Forelimb muscle (tissue), 1 donor: ENCODE measurements around the gene MAP3K5. TPM values are rescaled to one million over a fixed set of nuclear protein-coding genes. Genes with fewer than 3 reads are reported as not detected.
"Not testable (repeated sequence)": the region's sequence is repeated elsewhere in the genome, so short reads cannot be mapped to it uniquely, and the experiment has no call there.

Experiments used
- DNase-seq: peaks from one replicate; pipeline ENCODE4 v3.0.0-alpha.2; 2013; ENCODE audit warnings: low read depth
- polyA plus RNA-seq: library from polyadenylated mRNA; unstranded; fragments of 120-200 nt; gene quantifications from one replicate; pipeline ENCODE4 v1.2.1, GENCODE V29; 2013; ENCODE audit not compliant: insufficient read length

MAP3K5 gene
- polyA plus RNA-seq, 1 donor, result 3.2 TPM

DNA sequence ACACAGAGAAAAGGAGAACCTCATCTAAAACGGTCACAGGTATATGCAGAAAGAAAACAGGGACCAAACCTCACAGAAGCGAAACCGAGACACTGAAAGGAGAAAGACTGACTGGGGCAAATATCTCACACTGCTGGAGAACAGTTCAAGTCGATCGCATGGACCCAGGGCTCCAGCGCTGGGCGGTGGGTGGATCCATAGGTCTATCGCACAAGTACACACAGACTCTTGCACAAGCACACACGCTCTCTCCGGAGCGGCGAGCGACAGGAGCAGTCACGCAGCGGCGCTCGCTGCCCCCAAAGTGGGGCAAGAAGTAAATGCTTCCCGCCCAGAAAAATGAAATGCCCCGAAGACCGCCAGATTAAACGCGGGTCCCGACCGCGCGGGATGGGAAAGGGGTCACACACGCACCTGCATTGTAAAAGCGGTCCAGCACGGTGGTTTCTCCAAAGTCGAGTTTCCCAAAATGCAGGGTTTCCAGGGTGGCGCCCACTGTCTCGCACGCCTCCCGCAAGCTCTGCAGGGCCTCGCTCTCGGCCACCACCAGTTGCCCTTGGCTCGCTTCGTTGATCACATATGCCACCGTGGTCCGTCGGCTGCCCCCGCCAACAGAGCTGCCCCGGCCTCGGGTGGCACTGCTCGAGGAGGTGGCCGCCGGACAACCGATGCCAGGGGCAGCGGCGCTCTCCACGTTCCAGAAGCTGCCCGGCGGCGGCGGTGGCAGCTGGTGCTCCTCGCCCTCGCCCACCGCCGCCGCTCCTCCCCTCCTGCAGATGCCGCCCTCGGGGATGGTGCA, 782 bp downstream of the MAP3K5 start:
- DNase-seq, result no peak

DNA sequence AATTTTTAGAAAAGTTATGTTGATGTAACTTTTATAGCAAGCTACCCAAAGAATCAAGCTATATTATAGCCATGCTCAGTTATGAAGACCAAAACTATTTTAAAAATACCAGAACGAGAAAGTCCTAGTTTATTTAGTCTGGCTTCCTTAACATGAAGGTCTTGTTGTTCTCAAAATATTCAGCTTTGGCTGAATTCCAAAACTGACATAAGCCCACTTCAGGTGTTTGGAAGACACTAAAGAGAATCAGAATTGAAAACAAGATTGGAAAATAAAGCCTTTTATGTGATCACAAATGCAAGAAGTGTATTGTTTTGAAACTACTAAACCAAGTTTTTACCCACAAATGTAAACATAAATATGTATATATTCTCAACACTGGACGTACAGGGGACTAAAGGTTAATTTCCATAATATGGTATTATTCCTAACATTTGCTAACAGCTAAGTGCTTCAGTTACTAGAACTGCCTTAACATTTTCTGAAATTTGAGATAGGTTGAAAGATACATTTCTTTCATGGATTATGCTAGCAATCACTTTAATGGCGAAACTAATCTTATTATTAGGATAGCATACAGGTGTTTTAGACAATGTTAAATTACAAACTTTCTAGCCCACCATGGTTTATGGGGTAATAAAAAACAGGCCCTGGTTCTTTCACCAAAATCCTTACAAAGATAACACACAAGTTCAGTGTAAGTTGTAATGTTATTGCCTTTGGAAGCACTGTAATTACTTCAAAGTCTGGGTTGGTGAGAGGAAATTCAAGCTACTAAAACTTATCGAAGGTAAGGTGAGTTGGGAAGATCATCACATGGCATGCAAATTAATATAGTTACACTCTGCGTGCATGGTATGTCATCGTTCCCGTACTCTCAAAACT, 1.6 kb downstream of the MAP3K5 start:
- no peak for DNase-seq

DNA sequence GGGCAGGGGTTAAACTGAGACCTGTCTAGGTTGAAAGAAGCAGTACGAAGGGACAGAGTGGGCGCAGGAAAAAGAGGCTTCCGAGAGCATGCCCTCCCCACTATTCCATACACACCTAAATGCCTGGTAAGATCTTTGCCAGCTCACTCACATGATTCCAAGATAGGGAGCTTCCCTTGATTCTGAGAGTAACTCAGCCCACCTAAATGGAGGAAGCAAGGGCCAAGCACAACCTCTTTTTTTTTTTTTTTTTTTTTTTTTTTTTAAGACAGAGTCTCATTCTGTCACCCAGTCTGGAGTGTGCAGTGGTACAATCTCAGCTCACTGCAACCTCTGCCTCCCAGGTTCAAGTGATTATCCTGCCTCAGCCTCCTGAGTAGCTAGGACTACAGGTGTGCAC, 2.8 kb downstream of the MAP3K5 start:
- DNase-seq, result not testable (repeated sequence)

DNA sequence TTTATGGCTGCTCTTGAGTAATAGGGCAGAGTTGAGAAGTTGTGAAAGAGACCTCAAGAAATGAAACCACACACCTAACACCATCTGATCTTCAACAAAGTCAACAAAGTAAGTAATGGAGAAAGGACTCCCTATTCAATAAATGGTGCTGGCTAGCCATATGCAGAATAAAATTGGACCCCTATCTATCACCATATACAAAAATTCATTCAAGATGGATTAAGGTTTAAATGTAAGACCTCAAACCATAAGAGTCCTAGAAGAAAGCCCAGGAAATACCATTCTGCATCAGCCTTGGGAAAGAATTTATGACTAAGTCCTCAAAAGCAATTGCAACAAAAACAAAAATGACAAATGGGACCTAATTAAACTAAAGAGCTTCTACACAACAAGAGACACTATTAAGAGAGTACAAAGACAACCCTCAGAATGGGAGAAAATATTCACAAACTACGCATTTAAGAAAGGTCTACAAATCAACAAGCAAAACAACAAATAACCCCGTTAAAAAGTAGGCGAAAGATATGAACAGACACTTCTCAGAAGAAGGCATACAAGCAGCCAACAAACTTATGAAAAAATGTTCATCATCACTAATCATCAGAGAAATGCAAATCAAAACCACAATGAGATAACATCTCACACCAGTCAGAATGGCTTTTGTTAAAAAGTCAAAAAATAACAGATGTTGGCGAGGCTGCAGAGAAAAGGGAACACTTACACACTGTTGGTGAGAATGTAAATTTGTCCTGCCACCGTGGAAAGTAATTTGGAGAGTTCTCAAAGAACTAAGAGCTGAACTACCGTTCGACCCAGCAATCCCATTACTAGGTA, 4.0 kb downstream of the MAP3K5 start:
- DNase-seq, result no peak

DNA sequence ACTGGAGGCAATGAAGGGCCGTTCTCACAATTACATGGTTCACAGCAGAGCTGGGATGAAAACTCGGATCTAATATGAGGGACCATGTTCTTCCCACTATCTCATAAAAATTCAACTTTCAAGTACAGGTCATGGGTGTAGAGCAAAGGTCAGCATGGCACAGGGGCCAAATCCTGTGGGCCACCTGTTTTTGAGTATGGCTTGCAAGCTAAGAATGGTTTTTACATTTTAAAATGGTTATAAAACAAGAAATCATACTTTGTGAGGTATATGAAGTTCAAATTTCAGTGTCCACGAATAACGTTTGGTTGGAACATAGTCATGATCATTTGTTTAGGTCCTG, 4.6 kb downstream of the MAP3K5 start:
- DNase-seq, result no peak

DNA sequence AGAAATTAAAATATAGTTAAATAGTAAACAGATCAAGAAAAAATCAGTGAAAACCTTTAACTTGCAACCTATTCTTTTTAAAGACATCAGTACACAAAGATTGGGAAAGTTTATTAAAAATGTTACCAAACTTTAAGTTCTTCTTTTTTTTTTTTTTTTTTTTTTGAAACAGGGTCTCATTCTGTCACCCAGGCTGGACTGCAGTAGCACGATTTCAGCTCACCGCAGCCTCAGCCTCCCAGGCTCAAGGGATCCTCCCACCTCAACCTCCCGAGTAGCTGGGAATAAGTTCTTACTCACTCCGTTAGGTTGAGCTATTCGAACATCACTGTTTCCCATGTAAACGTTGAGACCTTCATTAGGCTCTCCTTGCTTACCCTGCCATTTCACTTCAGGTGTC, 5.6 kb downstream of the MAP3K5 start:
- no peak for DNase-seq

DNA sequence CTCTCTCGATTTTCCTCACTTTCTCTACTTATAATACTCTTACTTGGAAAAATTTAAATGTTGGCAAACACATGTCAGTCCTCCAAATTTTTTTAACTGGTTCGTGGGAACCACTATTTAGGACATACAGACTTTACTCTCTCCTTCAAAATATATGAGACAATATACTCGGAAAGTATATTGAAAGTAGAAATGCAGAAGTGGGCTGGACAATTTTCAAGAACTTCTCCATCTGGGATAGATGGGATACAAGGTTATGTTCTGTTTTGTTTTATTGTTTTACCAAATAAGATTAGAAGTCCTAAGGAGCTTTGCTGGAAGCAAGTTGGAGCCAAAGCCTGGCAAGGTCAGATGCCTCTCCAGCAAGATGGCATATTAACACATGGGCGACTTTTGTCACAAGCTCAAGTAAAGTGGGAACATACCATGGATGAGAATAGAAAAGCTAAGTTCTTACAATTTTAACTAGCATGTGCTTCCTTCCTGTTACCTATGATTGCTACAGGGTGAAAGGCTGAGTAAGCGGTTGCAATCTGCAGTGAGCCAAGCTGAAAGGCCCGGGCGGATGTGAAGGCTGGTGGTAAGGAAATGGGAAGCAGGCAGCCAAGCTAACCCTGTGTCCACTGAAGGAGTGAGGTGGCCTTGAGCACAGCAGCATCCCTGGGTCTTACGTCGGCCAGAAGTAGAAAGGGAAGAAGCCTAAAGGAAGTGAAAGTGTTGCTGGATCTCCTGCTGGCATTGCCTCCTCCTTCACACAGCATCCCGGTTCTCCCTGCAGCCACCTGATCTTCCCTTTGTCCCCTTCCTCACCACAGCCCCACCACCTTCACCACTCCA, 7.1 kb downstream of the MAP3K5 start:
- DNase-seq, result no peak

DNA sequence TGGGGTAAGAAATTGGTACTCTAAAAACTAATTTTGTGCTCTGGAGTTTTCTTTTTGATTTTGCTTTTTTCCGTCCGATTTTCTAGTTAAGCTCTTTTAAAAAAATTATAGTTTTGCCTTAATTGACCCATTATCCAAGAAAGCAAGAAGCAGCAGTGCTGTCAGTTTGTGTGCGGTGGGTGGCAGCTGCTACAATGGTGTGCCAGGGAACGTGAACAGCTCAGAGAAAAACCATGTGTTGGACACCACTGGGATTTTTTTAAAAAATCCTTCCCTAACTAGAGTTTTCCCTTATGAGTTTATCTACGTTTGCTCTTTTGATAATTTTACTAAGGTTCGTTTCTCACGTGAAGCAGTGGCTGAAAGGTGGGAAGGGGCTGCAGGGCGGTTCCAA, 8.0 kb downstream of the MAP3K5 start:
- DNase-seq, result no peak

DNA sequence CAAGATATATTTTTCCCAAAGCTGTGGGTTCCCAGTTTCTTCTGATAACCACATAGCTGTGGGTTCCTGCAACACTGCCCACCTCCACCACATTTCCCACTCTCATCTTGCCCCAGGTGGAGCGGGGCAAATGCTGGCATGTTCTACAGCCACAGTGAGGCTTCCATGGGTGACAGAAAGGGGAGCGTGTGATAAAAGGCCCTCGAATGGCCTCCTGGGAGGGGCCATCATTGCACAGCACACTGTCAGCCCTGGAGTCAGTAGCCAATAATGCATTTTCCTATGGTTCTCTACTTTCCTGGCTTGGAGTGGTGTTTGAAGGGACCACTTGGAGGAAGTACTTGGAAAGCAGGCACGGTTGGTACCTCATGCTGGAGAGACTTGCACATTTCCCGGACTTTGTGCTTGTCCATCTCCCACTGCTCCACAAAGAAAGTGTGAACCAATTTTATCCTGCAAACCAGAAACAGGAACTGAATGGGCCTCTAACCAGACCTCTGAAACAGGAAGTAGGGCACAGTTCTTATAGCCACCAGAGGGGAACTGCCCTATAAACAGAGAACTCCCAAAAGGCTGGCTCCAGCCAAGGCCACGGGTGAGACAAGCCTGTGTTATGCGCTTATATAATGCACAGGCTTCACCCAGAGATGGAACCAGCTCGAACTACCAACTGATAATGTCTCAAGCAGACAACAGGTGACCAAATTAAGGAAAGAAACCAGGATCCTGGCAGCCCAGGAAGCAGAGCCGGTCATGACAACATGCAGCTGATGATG, 8.6 kb downstream of the MAP3K5 start:
- DNase-seq, result no peak

DNA sequence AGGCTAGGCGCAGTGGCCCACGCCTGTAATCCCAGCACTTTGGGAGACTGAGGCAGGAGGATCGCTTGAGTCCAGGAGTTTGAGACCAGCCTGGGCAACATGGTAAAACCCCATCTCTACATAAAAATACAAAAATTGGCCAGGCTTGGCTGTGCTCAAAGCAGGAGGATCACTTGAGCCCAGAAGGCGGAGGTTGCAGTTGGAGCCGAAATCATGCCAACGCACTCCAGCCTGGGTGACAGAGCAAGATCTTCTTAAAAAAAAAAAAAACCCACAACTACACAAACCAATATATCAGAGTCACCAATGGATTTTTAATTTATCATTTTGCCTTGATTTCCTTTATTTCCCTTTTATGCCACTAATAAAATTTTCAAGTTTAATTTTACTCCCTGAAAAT, 9.3 kb downstream of the MAP3K5 start:
- DNase-seq, result no peak

DNA sequence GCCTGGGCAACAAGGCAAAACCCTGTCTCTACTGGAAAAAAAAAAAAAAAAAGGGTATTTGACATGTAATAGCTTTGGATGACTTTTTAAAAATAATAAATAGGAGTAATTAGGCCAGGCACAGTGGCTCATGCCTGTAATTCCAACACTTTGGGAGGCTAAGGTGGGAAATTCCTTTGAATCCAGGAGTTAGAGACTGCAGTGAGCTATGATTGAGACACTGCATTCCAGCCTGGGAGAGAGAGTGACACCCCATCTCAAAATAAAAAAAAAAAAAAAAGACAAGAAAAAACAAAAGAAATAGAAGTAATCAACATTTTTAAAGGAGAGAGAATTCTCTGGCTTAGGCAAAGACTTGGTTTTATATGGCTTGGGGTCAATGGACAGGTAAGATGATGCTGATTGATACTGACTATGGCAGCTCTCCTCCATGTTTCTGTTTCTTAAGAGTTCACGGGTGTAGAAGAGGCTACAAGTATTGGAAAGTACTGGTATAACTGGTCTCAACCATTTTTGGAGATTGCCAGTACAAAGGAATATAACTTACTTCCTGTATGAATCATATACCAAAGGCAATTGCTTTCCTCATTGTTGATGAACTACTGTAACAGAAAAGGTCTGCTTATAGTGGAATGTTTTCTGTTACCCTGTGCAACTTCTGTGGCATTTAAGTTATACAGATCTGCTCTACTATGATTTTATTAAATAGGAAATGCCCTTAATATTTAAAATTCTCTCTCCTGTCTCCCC, 10.1 kb downstream of the MAP3K5 start:
- DNase-seq, result no peak

DNA sequence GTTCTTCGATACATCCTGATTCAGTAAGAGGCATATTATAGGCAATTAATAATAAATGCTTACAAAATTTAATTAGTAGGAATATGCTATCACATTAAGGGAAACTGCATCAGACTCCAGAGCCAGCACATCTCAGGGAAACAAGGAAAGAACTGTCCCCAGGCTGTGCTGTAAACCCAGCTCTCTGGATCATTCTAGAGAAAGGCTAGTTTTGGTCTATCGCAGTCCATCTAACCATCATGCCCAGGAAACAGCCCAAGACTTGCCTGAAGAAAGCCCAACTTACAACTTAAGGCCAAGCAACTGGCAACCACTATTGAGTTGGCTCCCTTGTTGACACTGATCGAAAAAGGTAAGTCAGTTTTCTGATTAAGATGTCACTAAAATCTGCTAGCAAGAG, 11.3 kb downstream of the MAP3K5 start:
- no peak for DNase-seq

DNA sequence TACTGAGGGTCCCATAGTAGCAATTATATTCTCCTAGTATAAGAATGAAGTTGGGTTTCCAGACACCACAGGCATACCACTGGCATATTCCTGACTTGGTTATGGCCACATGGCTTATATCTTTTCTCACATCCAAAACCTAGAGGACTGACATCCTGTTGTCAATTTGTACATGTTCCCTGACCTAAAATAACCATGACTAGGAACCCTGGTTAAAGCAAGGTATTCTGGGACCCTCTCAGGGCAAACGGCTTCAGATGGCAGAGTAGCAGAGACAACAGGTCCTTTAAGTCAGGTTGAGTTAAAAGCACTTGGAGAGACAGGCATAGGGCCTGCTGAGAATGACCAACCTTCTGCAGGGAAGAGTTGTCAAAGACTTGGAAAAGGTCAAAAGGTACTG, 12.6 kb downstream of the MAP3K5 start:
- DNase-seq, result no peak

DNA sequence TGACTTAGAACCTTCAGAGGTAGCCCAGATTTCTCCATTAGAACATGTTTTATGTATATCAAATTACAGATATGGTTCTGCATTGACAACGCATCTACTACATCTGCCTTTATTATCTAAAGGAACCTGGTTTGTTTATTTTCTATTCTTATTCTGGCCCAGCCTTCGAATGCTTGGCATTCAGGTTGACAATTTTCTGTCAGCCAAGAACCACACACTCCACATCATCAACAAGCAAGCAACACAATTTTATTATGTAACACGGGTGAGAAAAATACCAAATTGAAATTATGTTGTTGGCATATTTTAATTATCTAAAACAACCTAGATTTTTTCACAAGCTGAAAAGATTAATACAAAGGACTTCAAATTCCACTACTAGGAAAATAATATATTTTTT, 14.6 kb downstream of the MAP3K5 start:
- DNase-seq, result no peak

DNA sequence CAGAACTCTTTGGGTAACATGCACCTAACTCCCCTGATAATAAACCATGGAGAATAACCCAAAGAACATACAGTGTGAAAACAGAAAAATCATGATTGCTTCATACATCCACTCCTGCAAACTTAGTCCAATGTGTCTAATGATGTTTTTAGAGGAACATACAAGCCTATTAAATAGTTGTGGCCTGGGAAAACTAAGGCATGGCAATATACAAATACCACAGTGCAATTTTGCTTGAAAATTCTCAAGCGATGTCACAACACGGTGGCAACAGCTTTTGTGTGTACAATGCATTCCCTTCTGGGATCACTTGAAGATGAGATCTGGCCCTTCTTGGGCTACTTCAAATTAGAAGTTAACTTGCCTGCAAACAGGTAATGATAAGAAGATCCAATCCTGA, 16.7 kb downstream of the MAP3K5 start:
- DNase-seq, result no peak

DNA sequence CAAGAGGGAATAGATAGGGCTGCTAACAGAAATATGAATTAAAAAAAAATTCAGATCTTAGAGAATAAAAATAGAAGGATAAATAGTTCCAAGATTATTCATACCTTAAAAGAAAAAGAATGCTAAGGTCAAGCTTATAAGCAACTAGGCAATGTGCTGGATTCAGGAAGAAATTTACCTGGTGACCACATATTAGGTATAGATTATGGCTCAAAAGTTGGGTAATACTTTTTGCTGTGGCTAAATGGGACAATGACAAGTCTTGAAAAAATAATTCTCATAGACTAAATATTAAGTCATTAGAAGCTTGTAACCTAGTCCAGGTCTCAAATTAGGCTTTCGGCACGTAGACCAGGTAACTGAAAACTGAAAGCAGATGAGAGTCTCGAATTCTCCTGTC, 17.2 kb downstream of the MAP3K5 start:
- DNase-seq, result no peak

DNA sequence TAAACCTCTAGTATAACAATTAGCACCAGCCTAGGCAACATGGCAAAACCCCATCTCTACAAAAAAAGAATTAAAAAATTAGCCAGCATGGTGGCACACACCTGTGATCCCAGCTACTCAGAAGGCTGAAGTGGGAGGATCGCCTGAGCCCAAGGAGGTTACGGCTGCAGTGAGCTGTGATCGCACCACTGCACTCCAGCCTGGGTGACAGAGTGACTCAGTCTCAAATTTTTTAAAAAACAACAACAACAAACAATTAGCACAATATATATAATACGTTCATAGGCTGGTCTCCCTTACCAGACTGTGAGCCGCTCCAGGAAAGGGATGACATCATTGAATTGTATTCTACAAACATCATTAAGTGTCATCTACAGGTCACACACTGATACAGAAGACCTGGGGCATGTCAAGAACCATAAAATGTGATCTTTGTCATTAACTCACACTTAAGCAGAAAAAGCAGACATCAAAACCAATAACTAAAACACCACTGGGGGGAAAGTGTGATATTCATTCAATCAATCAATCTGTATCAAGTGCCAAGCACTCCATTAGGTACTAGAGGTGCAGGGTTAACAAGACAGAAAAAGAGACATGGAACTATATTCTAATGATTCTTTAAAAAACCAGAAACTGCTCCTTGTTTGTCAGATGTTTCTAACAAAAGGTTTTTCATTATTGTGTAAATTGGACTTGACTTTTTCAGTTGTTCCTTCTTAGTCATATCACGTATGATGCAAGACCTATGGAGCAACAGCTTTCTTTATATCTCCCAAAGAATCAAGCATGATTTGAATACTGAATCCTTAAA, 17.8 kb downstream of the MAP3K5 start:
- no peak for DNase-seq

DNA sequence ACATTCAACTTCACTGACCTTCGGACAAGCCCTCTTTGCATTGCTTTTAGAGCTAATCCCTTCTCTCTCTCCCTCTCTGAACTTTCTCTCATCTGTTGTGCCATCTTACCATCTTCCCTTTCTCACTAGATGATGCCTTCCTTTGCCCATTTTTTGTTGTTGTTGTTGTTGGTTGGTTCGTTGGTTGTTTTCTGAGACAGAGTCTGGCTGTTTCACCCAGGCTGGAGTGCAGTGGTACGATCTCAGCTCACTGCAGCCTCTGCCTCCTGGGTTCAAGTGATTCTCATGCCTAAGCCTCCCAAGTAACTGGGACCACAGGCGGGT, 18.8 kb downstream of the MAP3K5 start:
- DNase-seq, result no peak
